OCI-LY3 (cell line): Measurements from ENCODE around the gene PHLPP2.
A peak's percentile ranks its signal among the peaks of the same experiment; 100 is the strongest.

ENCODE experiments used
- H2AFZ ChIP-seq: fragments of 200-600, 300-600 bp; shearing (Covaris generic); 2 replicates; pipeline ENCODE4 v1.6.0; 2014; ENCODE audit warnings: antibody characterized with exemption, low read depth, low read length
- H3K27ac ChIP-seq: fragments of 200-600, 300-600 bp; sonication (generic); 2 replicates; pipeline ENCODE4 v1.5.1; 2014; ENCODE audit warnings: mild to moderate bottlenecking, low read length, moderate library complexity, mixed read lengths
- H3K27me3 ChIP-seq: fragments of 200-600, 300-600 bp; sonication (generic); 2 replicates; pipeline ENCODE4 v1.6.1; 2014; ENCODE audit warnings: low read depth, low read length, mixed read lengths
- H3K36me3 ChIP-seq: fragments of 200-600, 300-600 bp; sonication (generic); replicated peaks from 2 replicates; pipeline ENCODE3; 2014; ENCODE audit warnings: low read depth, low read length, mixed read lengths
- H3K4me1 ChIP-seq: fragments of 300-600, 200-600 bp; sonication (generic); 2 replicates; pipeline ENCODE4 v1.6.1; 2014; ENCODE audit warnings: low read length, mixed read lengths
- H3K4me2 ChIP-seq: fragments of 200-600, 300-600 bp; sonication (generic); 2 replicates; pipeline ENCODE4 v1.6.1; 2014; ENCODE audit warnings: low read length, mixed read lengths
- H3K4me3 ChIP-seq: fragments of 300-600, 200-600 bp; sonication (generic); 2 replicates; pipeline ENCODE4 v1.5.1; 2014; ENCODE audit warnings: antibody characterized with exemption, mild to moderate bottlenecking, low read length, moderate library complexity
- H3K79me2 ChIP-seq: fragments of 300-600, 200-600 bp; shearing (Covaris generic); 2 replicates; pipeline ENCODE4 v1.6.1; 2014; ENCODE audit warnings: mild to moderate bottlenecking, low read length, mixed read lengths
- H3K9ac ChIP-seq: fragments of 300-600, 200-600 bp; shearing (Covaris generic); 2 replicates; pipeline ENCODE4 v1.6.0; 2014; ENCODE audit warnings: mild to moderate bottlenecking, low read length, moderate library complexity
- H3K9me3 ChIP-seq: fragments of 200-600, 300-600 bp; shearing (Covaris generic); 2 replicates; pipeline ENCODE4 v1.6.1; 2014; ENCODE audit warnings: low read length, mixed read lengths; ENCODE audit not compliant: insufficient read depth
- H4K20me1 ChIP-seq: fragments of 200-600, 300-600 bp; sonication (generic); 2 replicates; pipeline ENCODE4 v1.6.1; 2016; ENCODE audit warnings: low read length, mixed read lengths; ENCODE audit not compliant: insufficient read depth
- EZH2phosphoT487 ChIP-seq: fragments of 200-600 bp; shearing (Covaris generic); IDR thresholded peaks from 2 replicates; pipeline ENCODE4 v1.6.1; 2018; ENCODE audit warnings: antibody characterized with exemption, mixed run types, low read depth
- TF ChIP-seq, protein P1 (sequence below): fragments of 200-600, 300-600 bp; sonication (generic); IDR thresholded peaks from 2 replicates; pipeline ENCODE4 v1.5.1; 2014; ENCODE audit warnings: antibody characterized with exemption, low read length, low read depth

PHLPP2 gene

DNA sequence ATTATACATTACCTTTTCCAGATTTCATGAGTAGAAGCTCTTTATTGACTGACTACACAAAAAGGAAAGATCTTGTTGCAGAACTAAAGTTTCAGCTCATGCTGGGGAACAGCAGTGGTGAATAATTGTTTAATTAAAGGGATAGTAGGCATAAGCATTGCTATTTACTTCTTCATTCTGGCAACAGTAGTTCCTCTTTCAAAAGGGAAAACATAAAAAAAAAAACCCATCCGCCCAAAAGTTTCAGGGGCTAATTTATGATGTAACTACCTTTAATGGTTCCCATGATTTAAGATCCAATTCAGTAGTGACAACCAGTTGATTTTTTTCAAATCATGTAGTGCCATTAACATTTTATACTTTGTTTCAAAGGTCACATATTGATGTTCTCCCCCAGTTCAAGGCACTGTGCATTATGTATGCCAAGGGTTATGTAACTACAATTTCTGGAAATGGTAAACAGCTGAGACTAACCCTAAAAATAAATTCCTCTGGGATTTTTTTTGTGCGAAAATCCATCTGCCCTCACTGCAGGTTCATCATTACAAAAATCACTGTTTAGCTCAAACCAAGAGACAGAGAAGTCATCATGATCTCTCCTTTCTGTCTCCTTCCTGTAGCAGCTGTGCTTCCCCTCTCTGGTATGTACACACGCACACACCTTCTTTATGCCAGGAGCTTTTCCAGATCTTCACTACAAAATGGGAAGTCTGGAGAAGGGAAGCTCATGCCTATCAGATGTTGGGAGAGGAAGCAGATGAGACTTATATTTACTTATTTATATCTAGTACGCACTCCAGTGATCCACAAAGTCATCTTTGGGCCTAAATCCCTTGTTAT is 2.2 kb upstream of the PHLPP2 start:
- Histone ChIP-seq H3K4me3 (no peak overlapping the region), H3K4me1 (peaks cover 28% of the 10 kb centered on the region), H3K36me3 (peaks cover 4% of the 10 kb centered on the region), H3K4me2 (peak overlapping the region; percentile 45), H4K20me1 (no peaks in the 10 kb centered on the region), H3K27me3 (0 out of 2 replicates have a peak, but pooled peaks cover 7% of the 10 kb centered on the region), H3K27ac (peak overlapping the region; percentile 27), H3K79me2 (peaks cover 11% of the 10 kb centered on the region), H3K9ac (no peak overlapping the region), H3K9me3 (no peaks in the 10 kb centered on the region), H2AFZ (no peak overlapping the region)
- no peak for TF ChIP-seq EZH2phosphoT487
- TF ChIP-seq, protein P1, sequence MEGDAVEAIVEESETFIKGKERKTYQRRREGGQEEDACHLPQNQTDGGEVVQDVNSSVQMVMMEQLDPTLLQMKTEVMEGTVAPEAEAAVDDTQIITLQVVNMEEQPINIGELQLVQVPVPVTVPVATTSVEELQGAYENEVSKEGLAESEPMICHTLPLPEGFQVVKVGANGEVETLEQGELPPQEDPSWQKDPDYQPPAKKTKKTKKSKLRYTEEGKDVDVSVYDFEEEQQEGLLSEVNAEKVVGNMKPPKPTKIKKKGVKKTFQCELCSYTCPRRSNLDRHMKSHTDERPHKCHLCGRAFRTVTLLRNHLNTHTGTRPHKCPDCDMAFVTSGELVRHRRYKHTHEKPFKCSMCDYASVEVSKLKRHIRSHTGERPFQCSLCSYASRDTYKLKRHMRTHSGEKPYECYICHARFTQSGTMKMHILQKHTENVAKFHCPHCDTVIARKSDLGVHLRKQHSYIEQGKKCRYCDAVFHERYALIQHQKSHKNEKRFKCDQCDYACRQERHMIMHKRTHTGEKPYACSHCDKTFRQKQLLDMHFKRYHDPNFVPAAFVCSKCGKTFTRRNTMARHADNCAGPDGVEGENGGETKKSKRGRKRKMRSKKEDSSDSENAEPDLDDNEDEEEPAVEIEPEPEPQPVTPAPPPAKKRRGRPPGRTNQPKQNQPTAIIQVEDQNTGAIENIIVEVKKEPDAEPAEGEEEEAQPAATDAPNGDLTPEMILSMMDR: no peak

DNA sequence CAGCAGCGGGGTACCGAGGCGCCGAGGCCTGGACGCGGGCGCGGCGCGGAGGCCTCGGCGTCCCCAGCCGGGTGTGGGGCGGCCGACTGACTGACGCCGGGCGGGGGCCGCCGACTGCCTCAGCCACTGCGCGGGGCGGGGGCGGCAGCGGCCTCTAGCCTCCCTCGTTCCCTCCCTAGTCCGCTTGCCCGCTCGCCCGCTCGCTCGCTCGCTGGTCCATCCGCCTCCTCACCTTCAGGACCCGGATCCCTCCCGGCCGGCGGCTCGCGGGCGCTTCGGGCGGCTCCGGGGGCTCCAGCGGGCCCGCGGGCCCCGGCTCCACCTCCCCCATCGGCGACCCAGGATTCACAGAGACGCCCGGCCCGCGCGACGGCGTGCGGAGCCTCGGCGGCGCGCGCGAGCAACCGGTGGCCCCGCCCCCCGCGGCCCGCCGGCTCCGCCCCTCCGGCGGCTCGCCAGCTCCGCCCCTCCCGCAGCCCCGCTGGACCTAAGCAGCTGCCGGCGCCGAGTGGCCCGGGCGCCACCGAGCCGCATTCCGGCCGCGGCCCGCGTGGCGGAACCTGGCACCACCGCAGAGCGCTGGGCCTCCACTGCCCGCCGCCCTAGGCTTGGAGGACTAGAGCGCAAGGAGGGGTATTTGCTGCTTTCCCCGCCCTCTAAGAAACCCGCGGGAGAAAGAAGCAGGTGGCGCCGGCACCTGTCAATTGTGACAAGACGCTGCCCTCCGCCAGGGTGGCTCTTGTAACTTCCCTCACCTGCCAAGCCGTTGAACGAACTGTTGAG is 773 bp downstream of the PHLPP2 start:
- TF ChIP-seq, protein P1: 0 out of 2 replicates have a peak, but pooled peaks have one; percentile 6
- TF ChIP-seq EZH2phosphoT487: no peak
- Histone ChIP-seq H3K36me3 (peaks cover 3% of the 10 kb centered on the region), H3K4me1 (peaks cover 32% of the 10 kb centered on the region), H2AFZ (peak overlapping the region; percentile 71), H3K27ac (peak overlapping the region; percentile 35), H3K4me2 (peak overlapping the region; percentile 81), H3K79me2 (peaks cover 13% of the 10 kb centered on the region), H3K27me3 (0 out of 2 replicates have a peak, but pooled peaks cover 7% of the 10 kb centered on the region), H3K9me3 (no peaks in the 10 kb centered on the region), H4K20me1 (no peaks in the 10 kb centered on the region; the same call in 1 of the 2 replicates), H3K4me3 (peak overlapping the region; percentile 85), H3K9ac (peak overlapping the region; percentile 67)

DNA sequence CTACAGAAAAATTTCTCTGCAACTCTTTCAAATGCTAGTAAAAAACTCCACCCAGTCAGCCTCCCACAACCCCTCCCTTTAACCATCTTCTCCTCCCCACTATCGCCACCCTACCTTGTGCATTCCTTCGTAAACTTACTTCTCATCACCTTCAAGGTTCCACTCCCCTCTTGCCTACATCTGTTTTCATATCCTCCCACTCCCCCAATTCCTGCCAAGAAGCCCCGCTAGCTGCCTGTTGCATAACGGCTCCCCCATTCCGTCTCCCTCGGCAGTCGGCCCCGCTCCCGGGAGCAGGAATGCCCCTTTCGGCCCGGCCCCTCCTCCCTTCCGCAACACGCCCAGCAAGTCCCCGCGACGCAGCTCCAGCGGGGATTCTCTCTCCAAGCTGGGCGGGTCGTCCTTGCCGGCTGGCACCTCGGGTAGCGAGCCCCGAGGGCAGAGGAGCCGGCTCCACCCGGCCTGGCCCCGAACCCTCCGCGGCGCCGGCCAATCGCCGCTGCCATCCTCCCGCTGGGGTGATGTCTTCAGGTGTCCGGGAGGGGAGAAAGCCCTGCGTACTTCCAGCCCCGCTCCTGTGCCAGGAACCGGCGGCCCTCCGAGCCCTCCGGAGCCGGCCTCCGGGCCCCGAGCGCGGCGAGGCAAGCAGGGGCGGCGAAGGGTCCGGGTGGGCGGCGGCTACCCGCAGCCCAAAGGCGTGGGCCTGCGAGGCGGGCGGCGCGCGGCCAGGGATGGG is 1.5 kb downstream of the PHLPP2 start:
- Histone ChIP-seq H4K20me1 (no peaks in the 10 kb centered on the region; the same call in 1 of the 2 replicates), H3K27ac (peak overlapping the region; percentile 22; the same call in 1 of the 2 replicates), H3K9ac (peak overlapping the region; percentile 67), H3K9me3 (no peaks in the 10 kb centered on the region), H3K4me1 (peaks cover 32% of the 10 kb centered on the region), H3K4me3 (peak overlapping the region; percentile 85), H3K27me3 (0 out of 2 replicates have a peak, but pooled peaks cover 7% of the 10 kb centered on the region), H3K79me2 (peaks cover 13% of the 10 kb centered on the region), H3K4me2 (peak overlapping the region; percentile 66), H3K36me3 (peaks cover 4% of the 10 kb centered on the region), H2AFZ (peak overlapping the region; percentile 28; the same call in 1 of the 2 replicates)
- no peak for TF ChIP-seq EZH2phosphoT487
- TF ChIP-seq, protein P1: no peak
